GM23338 (cell line): ENCODE results near the gene ABCC9. TPM values are rescaled to one million over a fixed set of nuclear protein-coding genes. Genes with fewer than 3 reads are reported as not detected.

Source experiments
- ATAC-seq: fragments of 200-7000 bp; cut with Tn5 transposase; 3 replicates; pipeline ENCODE4 v1.9.1; 2020
- DNase-seq: peaks from one replicate; pipeline ENCODE4 v3.0.0-alpha.2; 2015; ENCODE audit warnings: low spot score
- H2AFZ ChIP-seq: fragments of 200-600 bp; sonication (generic); 2 replicates; pipeline ENCODE4 v1.8.0; 2016; ENCODE audit warnings: antibody characterized with exemption, mild to moderate bottlenecking, moderate library complexity
- H3F3A ChIP-seq: fragments of 200-600 bp; sonication (generic); replicated peaks from 2 replicates; pipeline ENCODE4 v1.8.0; 2017; ENCODE audit warnings: antibody characterized with exemption, mixed run types, low read depth
- H3K27ac ChIP-seq: fragments of 200-600 bp; sonication (generic); 2 replicates; pipeline ENCODE4 v1.6.1; 2016; ENCODE audit warnings: low read depth
- H3K27me3 ChIP-seq: fragments of 200-600 bp; sonication (generic); 2 replicates; pipeline ENCODE4 v1.8.0; 2016; ENCODE audit warnings: mild to moderate bottlenecking, mixed run types, moderate library complexity; ENCODE audit not compliant: insufficient read depth
- H3K36me3 ChIP-seq: fragments of 200-600 bp; sonication (generic); 2 replicates; pipeline ENCODE4 v1.8.0; 2016; ENCODE audit warnings: mild to moderate bottlenecking; ENCODE audit not compliant: insufficient read depth
- H3K4me1 ChIP-seq: fragments of 200-600 bp; sonication (generic); 2 replicates; pipeline ENCODE4 v1.8.0; 2016; ENCODE audit warnings: mild to moderate bottlenecking, moderate library complexity; ENCODE audit not compliant: insufficient read depth
- H3K4me2 ChIP-seq: fragments of 200-600 bp; sonication (generic); 2 replicates; pipeline ENCODE4 v1.7.1; 2017; ENCODE audit warnings: mixed run types
- H3K4me3 ChIP-seq: fragments of 200-600 bp; sonication (generic); 2 replicates; pipeline ENCODE4 v1.6.1; 2016; ENCODE audit warnings: mixed run types
- H3K79me2 ChIP-seq: fragments of 200-600 bp; sonication (generic); replicated peaks from 2 replicates; pipeline ENCODE4 v1.8.0; 2017; ENCODE audit warnings: mild to moderate bottlenecking; ENCODE audit not compliant: insufficient read depth
- H3K9me2 ChIP-seq: fragments of 200-600 bp; sonication (generic); 2 replicates; pipeline ENCODE4 v1.8.0; 2017; ENCODE audit not compliant: insufficient read depth
- H4K20me1 ChIP-seq: fragments of 200-600 bp; sonication (generic); replicated peaks from 2 replicates; pipeline ENCODE4 v1.8.0; 2017; ENCODE audit warnings: mild to moderate bottlenecking; ENCODE audit not compliant: insufficient read depth
- H3K27ac Mint-ChIP-seq: 2 replicates; pipeline ENCODE4 v1.8.0; 2020; ENCODE audit warnings: inconsistent platforms, mild to moderate bottlenecking, moderate library complexity, mixed read lengths
- H3K27me3 Mint-ChIP-seq: 3 replicates; pipeline ENCODE4 v1.8.0; 2022; ENCODE audit warnings: low read depth, mild to moderate bottlenecking, moderate library complexity, mixed read lengths, inconsistent platforms; ENCODE audit not compliant: insufficient read depth, poor library complexity
- H3K36me3 Mint-ChIP-seq: 3 replicates; pipeline ENCODE4 v1.8.0; 2021; ENCODE audit warnings: low read depth, mild to moderate bottlenecking, inconsistent platforms, moderate library complexity, mixed read lengths
- H3K4me1 Mint-ChIP-seq: 3 replicates; pipeline ENCODE4 v1.8.0; 2020; ENCODE audit warnings: mild to moderate bottlenecking, inconsistent platforms, mixed read lengths
- H3K4me3 Mint-ChIP-seq: 3 replicates; pipeline ENCODE4 v1.8.0; 2021; ENCODE audit warnings: moderate library complexity, mild to moderate bottlenecking, inconsistent platforms, mixed read lengths
- H3K9me3 Mint-ChIP-seq: 3 replicates; pipeline ENCODE4 v1.8.0; 2020; ENCODE audit warnings: moderate library complexity, mild to moderate bottlenecking, inconsistent platforms, mixed read lengths
- CREB1 ChIP-seq: fragments of 250-450 bp; sonication (Bioruptor Pico); IDR thresholded peaks from 2 replicates; pipeline ENCODE4 v1.5.0; 2020; ENCODE audit warnings: low read depth, mild to moderate bottlenecking, moderate library complexity
- CTCF ChIP-seq, 2 experiments: fragments of 200-600 bp in 1 of 2; sonication (generic) in 1 of 2; conservative IDR thresholded peaks; 2 replicates each; pipeline versions ENCODE4 v1.5.1 to v1.6.1; 2016 to 2017; ENCODE audit warnings: antibody characterized with exemption in 2 of 2, low read depth in 2 of 2, mild to moderate bottlenecking in 2 of 2, moderate library complexity in 1 of 2
- EZH2 ChIP-seq: fragments of 200-600 bp; sonication (generic); IDR thresholded peaks from one replicate; pipeline ENCODE4 v1.8.0; 2017; ENCODE audit warnings: antibody characterized with exemption, mild to moderate bottlenecking, low read depth; ENCODE audit not compliant: unreplicated experiment
- EZH2phosphoT487 ChIP-seq: fragments of 200-600 bp; sonication (generic); IDR thresholded peaks from one replicate; pipeline ENCODE4 v1.8.1; 2018; ENCODE audit warnings: antibody characterized with exemption; ENCODE audit not compliant: unreplicated experiment
- JUNB ChIP-seq: IDR thresholded peaks from one replicate; pipeline ENCODE4 v1.6.1; 2016; ENCODE audit warnings: antibody characterized with exemption; ENCODE audit not compliant: unreplicated experiment
- NANOG ChIP-seq: IDR thresholded peaks from 2 replicates; pipeline ENCODE4 v1.6.1; 2016; ENCODE audit warnings: antibody characterized with exemption, borderline replicate concordance
- POLR2AphosphoS5 ChIP-seq: IDR thresholded peaks from 2 replicates; pipeline ENCODE4 v1.6.1; 2016; ENCODE audit warnings: antibody characterized with exemption, low read depth
- STAT1 ChIP-seq: IDR thresholded peaks from one replicate; pipeline ENCODE4 v1.6.1; 2016; ENCODE audit warnings: antibody characterized with exemption; ENCODE audit not compliant: unreplicated experiment
- ZNF114 ChIP-seq: fragments of 250-450 bp; sonication (Bioruptor Pico); IDR thresholded peaks from 2 replicates; pipeline ENCODE4 v1.5.0; 2020; ENCODE audit warnings: mild to moderate bottlenecking, moderate library complexity
- ZNF331 ChIP-seq: fragments of 250-450 bp; sonication (Bioruptor Pico); IDR thresholded peaks from 2 replicates; pipeline ENCODE4 v1.5.0; 2020; ENCODE audit warnings: low read depth, mild to moderate bottlenecking, moderate library complexity
- polyA plus RNA-seq: library from polyadenylated mRNA; unstranded; fragments of >200 nt; fragmentation: Nextera tagmentation; extraction: Ambion mirVana; gene quantifications from 2 replicates; pipeline ENCODE4 v1.2.1, GENCODE V29; 2016
- total RNA-seq: library from RNA; depleted of rRNA; stranded (reverse); fragments of >200 nt; shearing (Covaris generic); gene quantifications from 2 replicates; pipeline ENCODE4 v1.2.3, GENCODE V29; 2014
- TF ChIP-seq, protein P1 (sequence below): IDR thresholded peaks from one replicate; pipeline ENCODE4 v1.6.1; 2018; ENCODE audit warnings: antibody characterized with exemption; ENCODE audit not compliant: unreplicated experiment

Gene ABCC9
- total and polyA plus RNA-seq, 2 experiments from 2014 or later = not detected

GRCh38 chr12:21980544-21980943, 39.3 kb upstream of the ABCC9 start:
- ATAC-seq (no peak), DNase-seq (no peak)
- H3K27ac Mint-ChIP-seq = no peak overlapping the region
- TF ChIP-seq EZH2 (no peak), NANOG (no peak), JUNB (no peak), ZNF114 (CRISPR knock-in tag) (no peak), CTCF (conservative IDR thresholded peaks at IDR 0.05; ENCODE audit: low read depth in 2 of 2) (no peak), STAT1 (no peak)
- TF ChIP-seq, protein P1, sequence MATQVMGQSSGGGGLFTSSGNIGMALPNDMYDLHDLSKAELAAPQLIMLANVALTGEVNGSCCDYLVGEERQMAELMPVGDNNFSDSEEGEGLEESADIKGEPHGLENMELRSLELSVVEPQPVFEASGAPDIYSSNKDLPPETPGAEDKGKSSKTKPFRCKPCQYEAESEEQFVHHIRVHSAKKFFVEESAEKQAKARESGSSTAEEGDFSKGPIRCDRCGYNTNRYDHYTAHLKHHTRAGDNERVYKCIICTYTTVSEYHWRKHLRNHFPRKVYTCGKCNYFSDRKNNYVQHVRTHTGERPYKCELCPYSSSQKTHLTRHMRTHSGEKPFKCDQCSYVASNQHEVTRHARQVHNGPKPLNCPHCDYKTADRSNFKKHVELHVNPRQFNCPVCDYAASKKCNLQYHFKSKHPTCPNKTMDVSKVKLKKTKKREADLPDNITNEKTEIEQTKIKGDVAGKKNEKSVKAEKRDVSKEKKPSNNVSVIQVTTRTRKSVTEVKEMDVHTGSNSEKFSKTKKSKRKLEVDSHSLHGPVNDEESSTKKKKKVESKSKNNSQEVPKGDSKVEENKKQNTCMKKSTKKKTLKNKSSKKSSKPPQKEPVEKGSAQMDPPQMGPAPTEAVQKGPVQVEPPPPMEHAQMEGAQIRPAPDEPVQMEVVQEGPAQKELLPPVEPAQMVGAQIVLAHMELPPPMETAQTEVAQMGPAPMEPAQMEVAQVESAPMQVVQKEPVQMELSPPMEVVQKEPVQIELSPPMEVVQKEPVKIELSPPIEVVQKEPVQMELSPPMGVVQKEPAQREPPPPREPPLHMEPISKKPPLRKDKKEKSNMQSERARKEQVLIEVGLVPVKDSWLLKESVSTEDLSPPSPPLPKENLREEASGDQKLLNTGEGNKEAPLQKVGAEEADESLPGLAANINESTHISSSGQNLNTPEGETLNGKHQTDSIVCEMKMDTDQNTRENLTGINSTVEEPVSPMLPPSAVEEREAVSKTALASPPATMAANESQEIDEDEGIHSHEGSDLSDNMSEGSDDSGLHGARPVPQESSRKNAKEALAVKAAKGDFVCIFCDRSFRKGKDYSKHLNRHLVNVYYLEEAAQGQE = no peak
- Histone ChIP-seq H3K27me3 (no peaks in the 10 kb centered on the region), H3K9me2 (no peaks in the 10 kb centered on the region), H3K27ac (no peak overlapping the region), H3K4me2 (no peak overlapping the region), H3K4me3 (no peak overlapping the region), H4K20me1 (no peaks in the 10 kb centered on the region), H3K79me2 (no peaks in the 10 kb centered on the region), H3K36me3 (no peaks in the 10 kb centered on the region), H3K4me1 (0 out of 2 replicates have a peak, but pooled peaks cover 6% of the 10 kb centered on the region), H3F3A (no peaks in the 10 kb centered on the region), H2AFZ (no peak overlapping the region)
- H3K27me3 Mint-ChIP-seq = peaks cover 1% of the 10 kb centered on the region
- H3K9me3 Mint-ChIP-seq = no peaks in the 10 kb centered on the region
- H3K4me3 Mint-ChIP-seq = no peak overlapping the region
- no peaks in the 10 kb centered on the region for H3K36me3 Mint-ChIP-seq
- peaks cover 16% of the 10 kb centered on the region; the same call in 2 of the 3 replicates for H3K4me1 Mint-ChIP-seq

DNA sequence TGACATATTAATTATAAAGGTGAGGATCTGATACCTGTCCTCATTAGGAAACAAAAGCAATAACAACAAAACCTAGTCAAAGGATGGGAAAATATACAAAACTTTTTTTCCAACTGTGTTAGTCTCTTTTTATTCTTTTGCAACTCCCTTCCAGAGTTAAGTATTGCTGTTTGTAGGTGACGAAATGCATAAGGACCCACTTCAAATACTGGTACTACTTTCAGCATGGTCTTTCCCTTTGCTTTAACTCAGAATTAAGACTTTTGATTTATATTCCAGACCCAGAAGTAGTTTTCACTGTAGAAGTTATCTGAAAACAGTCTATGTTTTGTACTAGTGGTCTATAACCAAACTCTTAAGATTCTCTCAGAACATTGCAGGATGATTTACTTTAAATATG, 34.1 kb upstream of the ABCC9 start:
- Mint-ChIP-seq H3K27me3 (no peaks in the 10 kb centered on the region), H3K4me3 (no peak overlapping the region), H3K27ac (no peak overlapping the region), H3K36me3 (no peaks in the 10 kb centered on the region), H3K4me1 (peaks cover 23% of the 10 kb centered on the region; the same call in 2 of the 3 replicates), H3K9me3 (no peaks in the 10 kb centered on the region)
- ATAC-seq = no peak
- no peaks in the 10 kb centered on the region for H3K27me3 ChIP-seq
- H3K79me2 ChIP-seq = no peaks in the 10 kb centered on the region
- no peak overlapping the region for H2AFZ ChIP-seq
- H3K4me3 ChIP-seq = no peak overlapping the region
- H3F3A ChIP-seq = no peaks in the 10 kb centered on the region
- H3K4me1 ChIP-seq = peaks cover 17% of the 10 kb centered on the region; the same call in 1 of the 2 replicates
- H3K36me3 ChIP-seq = no peaks in the 10 kb centered on the region
- no peak overlapping the region for H3K27ac ChIP-seq
- DNase-seq = no peak
- no peak for TF ChIP-seq CTCF (conservative IDR thresholded peaks at IDR 0.05; ENCODE audit: low read depth in 2 of 2)
- no peak for TF ChIP-seq EZH2phosphoT487
- no peak for TF ChIP-seq EZH2
- no peak for TF ChIP-seq CREB1 (CRISPR knock-in tag)
- TF ChIP-seq POLR2AphosphoS5 = no peak
- TF ChIP-seq ZNF331 (CRISPR knock-in tag) = no peak
- TF ChIP-seq JUNB = no peak
- no peak overlapping the region for H3K4me2 ChIP-seq
- no peaks in the 10 kb centered on the region for H3K9me2 ChIP-seq
- no peaks in the 10 kb centered on the region for H4K20me1 ChIP-seq
